CD4-positive, alpha-beta T cell treated with Interleukin-21 for 1 hour (primary cell): Measurements from ENCODE around the gene EIF5B.
A peak's percentile ranks its signal among the peaks of the same experiment; 100 is the strongest.
"Not testable (repeated sequence)": the region's sequence is repeated elsewhere in the genome, so short reads cannot be mapped to it uniquely, and the experiment has no call there.

Source experiments
- DNase-seq: peaks from one replicate; pipeline ENCODE4 v3.0.0-alpha.2; 2020

EIF5B gene, protein sequence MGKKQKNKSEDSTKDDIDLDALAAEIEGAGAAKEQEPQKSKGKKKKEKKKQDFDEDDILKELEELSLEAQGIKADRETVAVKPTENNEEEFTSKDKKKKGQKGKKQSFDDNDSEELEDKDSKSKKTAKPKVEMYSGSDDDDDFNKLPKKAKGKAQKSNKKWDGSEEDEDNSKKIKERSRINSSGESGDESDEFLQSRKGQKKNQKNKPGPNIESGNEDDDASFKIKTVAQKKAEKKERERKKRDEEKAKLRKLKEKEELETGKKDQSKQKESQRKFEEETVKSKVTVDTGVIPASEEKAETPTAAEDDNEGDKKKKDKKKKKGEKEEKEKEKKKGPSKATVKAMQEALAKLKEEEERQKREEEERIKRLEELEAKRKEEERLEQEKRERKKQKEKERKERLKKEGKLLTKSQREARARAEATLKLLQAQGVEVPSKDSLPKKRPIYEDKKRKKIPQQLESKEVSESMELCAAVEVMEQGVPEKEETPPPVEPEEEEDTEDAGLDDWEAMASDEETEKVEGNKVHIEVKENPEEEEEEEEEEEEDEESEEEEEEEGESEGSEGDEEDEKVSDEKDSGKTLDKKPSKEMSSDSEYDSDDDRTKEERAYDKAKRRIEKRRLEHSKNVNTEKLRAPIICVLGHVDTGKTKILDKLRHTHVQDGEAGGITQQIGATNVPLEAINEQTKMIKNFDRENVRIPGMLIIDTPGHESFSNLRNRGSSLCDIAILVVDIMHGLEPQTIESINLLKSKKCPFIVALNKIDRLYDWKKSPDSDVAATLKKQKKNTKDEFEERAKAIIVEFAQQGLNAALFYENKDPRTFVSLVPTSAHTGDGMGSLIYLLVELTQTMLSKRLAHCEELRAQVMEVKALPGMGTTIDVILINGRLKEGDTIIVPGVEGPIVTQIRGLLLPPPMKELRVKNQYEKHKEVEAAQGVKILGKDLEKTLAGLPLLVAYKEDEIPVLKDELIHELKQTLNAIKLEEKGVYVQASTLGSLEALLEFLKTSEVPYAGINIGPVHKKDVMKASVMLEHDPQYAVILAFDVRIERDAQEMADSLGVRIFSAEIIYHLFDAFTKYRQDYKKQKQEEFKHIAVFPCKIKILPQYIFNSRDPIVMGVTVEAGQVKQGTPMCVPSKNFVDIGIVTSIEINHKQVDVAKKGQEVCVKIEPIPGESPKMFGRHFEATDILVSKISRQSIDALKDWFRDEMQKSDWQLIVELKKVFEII

DNA sequence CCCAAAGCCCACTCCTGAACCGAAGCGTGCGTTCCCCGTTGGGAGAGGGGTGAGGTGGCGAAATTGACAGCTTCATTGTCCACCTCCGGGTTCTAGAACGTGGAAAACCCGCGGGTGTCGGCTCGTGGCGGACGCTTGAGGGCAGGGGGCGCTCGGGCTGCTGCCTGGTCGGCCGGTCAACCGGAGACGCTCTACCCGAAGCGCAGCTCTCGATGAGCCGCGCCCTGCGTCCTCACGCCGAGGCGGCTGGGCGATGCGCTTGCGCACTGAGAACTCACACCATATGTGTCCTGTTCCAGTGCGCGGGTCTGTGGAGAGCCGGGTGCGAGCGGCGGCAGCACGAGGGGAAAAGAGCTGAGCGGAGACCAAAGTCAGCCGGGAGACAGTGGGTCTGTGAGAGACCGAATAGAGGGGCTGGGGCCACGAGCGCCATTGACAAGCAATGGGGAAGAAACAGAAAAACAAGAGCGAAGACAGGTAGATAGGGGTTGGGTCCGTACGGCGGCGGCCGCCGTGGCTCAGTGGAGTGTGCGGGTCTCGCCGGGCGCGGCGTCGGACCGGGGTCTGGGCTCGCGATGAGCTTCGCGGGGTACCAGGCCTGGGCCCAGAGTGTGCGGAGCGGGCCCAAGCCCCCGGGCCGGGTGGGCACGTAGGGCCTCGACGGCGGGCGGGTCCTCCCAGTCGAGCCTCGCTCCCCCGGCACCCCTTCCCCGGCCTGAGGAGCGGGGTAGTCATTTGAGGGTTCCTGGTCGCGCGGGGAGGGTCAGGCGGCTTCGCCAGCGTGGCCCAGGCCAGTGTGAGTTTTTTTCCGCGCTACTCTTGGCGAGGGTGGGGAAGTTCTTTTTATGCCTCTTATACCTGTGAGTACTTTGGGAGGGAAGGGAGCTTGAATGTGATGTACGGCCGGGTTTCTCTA lies at the start of gene EIF5B:
Gene EIF5B (plus strand): TSS at position 277 of the 916 bp plus-strand sequence. CDS start 166 bp downstream, at position 443.
- DNase-seq, result peak; percentile 94

DNA sequence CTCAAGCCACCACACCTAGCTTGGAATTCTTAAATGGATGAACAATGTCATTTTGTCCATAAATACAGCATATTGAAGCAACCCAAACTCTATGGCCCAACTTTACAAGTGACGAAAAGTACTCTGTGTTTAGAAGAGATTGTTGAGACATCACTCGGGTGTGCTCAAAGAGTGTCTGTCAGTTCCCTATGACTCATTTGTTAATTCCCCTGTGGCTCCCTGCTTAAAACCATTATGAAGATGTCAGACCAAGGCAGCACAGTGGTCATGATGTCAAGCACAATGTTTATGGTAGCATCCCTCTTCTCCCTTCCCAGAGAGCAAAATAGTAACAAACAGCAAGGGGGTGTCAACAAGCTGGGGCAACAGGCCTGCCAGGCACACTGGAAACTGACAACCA lies 39.2 kb upstream of the EIF5B start:
- DNase-seq, result no peak

DNA sequence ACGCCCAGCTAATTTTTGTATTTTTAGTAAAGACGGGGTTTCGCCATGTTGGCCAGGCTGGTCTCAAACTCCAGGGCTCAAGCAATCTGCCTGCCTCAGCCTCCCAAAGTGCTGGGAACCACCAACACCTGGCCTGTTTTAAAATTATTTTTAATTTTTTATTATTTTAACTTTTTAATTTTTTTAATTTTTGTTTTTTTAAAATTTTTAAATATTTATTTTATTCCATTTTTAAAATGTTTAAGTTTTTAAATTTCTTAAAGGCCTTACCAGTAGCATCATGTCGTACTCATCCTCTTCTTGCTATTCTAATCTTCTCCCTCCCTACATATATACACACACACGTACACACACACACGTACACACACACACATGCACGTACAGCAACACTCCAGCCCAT lies 37.6 kb upstream of the EIF5B start:
- DNase-seq, result no peak

DNA sequence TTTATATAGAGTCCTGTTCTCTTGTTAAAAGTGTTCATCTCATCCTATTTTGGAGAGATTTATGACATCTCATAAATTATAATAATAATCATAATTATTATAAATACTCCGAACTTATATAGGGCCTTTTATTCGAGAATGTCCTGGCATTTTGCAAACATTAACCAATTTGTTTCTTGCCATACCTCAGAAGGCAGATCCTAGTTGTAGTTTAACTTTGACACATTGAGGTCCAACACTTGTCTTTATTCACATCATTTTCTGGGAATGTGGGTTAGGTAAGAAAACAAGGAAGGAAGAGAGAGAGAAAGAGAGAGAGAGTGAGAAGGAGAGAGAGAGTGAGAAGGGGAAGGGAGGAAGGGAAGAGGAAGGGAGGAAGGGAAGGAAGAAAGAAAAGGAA lies 36.1 kb upstream of the EIF5B start, which contains the start of gene LYG1:
Gene LYG1 (minus strand): TSS at position 101 of the 400 bp plus-strand sequence. CDS start 5,527 bp downstream, outside the sequence.
- not testable (repeated sequence) for DNase-seq

DNA sequence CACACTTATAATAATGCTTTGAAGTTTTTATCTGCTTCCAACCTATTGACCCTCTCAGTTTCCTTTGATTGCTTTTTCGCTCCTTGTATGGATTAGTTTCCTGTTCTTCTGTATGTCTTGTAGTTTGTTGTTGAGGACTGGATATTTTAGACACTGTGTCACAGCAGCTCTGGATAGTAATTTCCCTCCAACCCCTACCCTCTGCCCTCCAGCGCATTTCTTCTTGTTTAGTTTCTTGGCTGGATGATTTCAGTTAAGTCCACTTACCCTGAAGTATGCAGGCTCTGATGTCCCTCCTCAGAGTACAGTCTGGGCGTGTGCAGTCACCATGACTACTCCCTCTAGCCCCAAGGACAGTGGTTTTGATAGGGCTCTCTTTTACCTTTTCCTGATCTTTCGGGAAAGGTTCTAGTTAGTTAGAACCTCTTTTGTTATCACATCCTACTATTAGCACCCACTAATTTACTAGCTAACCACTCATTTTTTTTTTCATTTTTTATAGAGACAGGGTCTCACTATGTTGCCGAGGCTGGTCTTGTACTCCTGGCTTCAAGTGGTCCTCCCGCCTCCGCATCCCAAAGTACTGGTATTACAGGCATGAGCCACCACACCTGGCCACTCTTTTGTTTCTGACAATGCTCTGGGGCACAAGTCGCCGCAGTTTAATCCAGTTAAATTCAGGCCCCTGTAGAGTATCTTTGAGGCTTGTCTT lies 19.9 kb upstream of the EIF5B start:
- DNase-seq, result no peak

DNA sequence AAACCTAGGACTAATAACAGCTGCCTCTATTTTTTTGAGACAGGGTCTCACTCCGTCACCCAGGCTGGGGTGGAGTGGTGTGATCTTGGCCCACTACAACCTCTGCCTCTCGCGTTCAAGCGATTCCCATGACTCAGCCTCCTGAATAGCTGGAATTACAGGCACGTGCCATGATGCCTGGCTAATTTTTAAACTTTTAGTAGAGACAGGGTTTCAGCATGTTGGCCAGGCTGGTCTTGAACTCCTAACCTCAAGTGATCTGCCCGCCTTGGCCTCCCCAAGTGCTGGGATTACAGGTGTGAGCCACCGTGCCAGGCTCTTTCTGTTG lies 19.4 kb upstream of the EIF5B start:
- DNase-seq, result not testable (repeated sequence)

DNA sequence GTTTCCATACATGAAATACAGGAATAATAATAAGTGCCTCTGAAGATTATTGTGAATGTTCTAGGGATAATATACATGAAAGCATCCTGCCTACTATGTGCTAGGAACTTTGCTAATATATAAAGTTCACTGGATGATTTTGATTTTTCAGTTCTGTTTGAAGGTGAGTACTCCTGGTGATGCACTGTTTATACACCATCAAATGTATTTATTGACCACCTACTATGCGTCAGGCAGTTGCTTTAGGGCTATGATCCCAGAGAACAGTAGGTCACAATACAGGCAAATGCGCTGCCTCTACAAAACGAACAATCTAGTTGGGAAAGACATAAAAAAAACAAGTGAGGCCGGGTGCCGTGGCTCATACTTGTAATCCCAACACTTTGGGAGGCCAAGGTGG lies 11.8 kb upstream of the EIF5B start:
- no peak for DNase-seq

DNA sequence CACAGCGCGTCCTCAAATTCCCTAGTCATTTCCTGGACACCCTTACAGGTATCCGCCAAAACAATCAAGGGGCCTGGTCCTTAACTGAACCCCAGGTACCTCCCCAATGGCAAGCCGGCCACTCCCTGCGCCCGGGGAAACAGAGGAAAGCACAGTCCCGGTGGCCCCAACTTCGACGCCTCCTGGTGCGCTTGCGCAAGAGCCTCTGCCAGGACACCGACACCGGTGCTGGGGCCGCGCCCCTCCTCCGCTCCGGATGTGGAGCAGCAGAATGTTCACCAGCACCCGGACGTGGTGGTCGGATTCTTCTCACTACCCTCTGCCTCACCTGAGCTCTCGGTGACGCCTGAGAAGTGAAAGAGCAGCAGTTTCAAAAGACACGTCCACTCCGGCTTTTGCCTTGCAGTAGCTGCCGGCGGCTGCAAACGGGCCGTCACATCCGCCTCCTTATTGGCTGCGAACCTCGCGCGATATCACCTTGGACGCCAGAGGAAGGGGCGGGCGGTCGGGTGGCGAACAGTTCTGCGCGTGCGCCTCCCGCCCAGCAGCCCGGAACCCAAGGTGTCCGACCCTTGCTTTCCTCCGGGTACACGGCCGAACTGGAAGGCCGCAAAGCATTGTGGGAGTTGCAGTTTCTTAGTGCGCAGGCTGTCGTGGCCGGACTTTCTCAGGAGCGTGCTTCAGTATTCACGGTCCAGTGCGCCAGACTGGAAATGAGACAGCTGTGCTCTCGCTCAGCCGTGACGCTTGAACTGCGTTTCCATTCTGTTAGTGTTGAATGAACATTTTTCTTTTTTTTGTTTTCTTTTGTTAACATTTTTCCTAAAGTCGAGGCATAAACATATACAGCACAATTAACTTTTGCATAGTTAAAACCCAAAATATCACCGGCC lies 1.0 kb upstream of the EIF5B start, which contains the start of gene TXNDC9:
Gene TXNDC9 (minus strand): TSS at position 423 of the 893 bp plus-strand sequence. CDS start 3,123 bp downstream, outside the sequence.
- DNase-seq, result peak; percentile 99

DNA sequence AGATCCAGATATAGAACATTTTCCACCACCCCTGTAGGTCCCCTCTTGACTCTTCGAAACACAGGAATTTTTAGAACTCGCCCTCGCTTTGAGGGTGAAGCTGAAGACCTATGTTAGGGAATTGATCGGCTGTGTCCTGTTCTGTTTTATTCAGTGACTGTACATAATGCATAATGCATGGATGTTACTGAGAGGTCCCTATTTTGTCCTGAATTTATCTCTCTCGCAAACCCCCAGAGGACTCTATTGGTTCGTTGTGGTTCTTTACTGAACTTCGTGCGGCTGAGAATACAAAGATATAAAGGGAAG lies 431 bp upstream of the EIF5B start:
- no peak for DNase-seq

DNA sequence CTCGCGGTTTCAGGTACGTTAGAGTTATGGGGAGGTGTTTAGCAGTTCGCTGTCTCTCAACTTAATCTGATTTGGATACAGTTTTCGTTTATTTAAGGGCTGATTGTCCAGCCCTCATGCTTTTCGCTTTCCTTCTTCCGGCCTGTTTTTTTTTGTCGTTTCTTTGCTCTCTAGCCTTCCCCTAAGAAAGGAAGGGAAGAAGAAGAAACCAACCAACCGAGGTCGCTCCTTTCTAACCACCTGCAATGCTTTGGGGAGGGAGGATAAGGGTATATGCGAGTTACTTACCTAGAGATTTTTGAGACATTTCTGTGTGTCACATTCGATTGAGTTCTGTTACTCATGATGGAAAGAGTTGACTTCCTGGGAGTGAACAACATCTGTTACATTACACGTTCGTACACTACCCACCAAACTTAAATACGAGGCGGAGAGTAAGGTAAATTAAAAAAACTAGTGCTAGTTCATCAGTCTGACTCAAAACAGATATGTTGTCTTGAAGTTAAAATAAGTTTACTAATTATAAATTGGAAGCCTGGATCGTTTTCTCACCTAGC lies 918 bp downstream of the EIF5B start:
- peak; percentile 18 for DNase-seq

DNA sequence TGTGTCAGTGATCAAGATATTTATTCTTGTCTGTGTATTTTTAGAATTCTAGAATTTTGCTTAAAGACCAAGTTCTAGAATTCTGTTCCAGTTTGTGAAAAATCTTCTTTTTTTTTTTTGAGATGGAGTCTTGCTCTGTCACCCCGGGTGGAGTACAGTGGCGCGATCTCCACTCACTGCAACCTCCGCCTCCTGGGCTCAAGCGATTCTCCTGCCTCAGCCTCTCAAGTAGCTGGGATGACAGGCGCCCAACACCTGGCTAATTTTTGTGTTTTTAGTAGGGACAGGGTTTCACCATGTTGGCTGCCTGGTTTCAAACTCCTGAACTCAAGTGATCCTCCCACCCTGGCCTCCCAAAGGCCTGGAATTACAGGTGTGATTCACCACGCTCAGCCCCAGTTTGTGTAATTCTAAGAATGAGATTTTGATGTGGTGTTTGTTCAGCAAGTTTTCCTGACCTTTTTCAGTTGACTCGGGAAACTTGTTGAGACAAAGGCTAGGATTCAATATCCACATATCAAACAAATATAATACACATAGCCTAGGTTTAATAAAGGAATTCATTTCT lies 3.6 kb downstream of the EIF5B start:
- DNase-seq, result no peak

DNA sequence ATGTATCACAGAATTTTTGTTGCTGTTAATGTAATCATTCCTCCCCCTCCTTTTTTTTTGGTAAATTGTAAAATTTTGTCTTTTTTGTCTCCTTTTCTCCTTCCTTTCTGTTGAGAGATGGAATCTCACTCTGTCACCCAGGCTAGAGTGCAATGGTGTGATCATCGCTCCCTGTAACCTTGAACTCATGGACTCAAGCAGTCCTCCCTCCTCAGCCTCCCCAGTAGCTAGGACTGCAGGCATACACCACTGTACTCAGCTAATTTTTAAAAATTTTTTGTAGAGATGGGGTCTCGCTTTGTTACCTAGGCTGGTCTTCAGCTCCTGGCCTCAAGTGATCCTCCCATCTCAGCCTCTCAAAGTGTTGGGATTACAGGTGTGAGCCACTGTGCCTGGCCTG lies 5.3 kb downstream of the EIF5B start:
- DNase-seq, result no peak

DNA sequence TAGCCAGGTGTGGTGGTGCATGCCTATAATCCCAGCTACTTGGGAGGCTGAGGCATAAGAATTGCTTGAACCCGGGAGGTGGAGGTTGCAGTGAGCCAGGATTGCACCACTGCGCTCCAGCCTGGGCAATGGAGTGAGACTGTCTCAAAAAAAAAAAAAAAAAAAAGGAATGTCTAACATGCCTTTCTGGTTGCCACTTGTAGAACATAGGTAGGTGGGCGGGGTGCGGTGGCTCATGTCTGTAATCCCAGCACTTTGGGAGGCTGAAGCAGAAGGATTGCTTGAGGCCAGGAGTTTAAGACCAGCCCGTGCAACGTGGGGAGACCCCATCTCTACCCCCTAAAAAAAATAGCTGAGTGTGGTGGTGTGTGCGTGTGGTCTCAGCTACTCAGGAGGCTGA lies 8.3 kb downstream of the EIF5B start:
- not testable (repeated sequence) for DNase-seq

DNA sequence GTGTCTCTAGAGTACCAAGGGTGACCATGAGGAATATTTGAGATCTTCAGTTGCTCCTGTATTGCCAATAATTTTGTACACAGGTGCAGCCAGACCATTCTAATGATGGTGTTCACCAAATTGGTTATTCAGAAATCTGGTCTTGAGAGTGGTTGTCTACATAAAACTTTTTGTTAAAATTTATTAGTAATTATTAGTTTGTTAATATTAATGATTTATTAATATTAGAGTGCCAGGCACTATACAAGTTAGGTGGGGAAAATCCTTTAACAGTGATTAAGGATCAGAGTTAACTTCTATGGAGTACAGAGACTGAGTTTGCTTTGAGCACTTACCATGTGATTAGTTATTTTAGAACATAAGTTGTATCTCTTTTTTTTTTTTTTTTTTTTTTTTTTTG lies 9.0 kb downstream of the EIF5B start:
- no peak for DNase-seq

DNA sequence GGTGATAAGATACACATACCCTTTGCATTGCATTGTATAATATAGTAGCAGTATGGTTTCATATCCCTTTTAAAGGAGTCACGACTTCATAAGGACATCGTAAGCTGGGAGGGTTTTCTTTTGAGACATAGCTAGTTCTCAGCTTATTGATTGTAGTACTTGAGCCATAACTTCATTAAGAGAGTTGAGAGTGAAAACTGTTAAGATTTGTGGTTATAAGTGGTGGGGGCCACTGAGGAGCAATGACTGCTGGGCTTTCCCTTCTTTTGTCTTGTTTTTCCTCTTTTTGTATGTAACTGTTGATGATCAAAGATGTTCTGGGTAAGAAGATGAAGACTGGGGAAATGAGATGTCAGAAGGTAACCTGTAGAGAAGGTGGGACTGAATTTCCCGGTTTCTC lies 11.0 kb downstream of the EIF5B start:
- DNase-seq, result no peak

DNA sequence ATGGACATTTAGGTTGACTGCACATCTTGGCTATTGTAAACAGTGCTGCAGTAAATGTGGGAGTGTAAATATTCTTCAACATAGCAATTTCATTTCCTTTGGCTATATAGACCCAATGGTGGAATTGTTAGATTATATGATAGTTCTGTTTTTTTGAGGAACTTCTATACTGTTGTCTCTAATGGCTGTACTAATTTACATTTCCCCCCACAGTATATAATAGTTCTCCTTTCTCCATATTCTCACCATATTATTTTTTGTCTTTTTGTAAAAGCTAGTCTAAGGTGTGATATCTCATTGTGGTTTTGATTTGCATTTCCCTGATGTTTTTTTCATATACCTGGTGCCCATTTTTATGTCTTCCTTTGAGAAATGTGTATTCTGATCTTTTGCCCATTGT lies 13.0 kb downstream of the EIF5B start:
- DNase-seq, result no peak

DNA sequence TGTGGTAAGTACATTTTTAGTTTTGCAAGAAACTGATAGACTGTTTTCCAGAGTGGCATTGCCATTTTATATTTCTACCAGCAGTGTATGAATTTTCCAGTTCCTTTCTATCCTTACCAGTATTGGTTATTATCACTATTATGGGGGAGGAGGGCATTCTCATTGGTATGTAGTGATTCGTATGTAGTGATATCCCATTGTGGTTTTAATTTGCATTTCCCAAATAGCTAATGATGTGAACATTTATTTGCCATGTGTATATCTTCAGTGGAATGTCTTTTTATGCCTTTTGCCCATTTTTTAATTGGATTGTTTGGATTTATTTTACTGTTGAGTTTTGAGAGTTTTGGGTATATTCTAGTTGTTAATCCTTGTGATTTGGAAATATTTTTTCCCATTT lies 16.9 kb downstream of the EIF5B start:
- no peak for DNase-seq

DNA sequence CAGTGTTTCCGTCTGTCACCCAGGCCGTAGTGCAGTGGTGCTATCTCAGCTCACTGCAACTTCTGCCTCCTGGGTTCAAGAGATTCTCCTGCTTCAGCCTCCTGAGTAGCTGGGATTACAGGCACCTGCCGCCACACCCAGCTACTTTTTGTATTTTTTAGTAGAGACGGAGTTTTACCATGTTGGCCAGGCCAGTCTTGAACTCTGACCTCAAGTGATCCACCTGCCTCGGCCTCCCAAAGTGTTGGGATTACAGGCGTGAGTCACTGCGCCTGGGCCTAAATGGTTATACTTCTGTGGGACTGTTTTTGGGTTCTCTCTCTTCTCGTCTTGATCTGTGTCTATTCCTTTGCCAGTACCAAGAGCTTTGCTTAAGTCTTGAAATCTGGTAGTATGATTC lies 17.6 kb downstream of the EIF5B start:
- DNase-seq, result not testable (repeated sequence)

DNA sequence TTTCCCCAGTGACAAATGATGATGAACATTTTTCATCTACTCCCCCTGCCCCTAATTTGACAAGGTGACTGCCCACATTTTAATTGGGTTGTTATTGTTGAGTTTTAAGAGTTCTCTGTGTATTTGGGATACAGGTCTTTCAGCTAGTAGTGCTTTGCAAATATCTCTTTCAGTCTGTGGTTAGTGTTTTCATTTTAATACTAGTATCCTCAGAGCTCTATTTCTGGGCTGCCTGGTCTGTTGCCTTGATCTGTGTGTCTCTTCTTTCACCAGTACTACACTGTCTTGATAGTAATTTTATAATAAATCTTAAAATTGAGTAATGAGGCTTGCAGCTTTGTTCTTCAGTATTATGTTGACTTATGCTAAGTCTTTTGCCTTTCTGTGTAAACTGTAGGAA lies 19.7 kb downstream of the EIF5B start:
- no peak for DNase-seq

DNA sequence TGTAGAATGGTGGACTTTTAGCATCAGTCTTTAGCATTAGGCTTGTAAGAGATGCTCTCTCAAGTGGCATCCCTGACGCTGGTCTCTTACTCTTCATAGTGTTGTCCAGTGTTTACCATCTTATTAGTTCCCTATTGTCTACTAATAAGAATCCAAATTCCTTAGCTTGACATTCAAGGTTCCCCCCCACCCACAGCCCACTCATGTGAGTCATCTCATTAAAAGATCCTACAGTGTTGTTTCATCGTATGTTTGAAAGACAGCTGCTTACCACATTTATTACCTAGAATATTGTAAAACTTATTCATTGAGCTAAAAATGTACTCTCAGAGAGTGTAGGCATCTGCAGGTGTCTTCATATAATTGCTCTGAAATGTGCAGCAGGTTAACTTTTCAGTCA lies 28.5 kb downstream of the EIF5B start:
- no peak for DNase-seq
